ENCODE results near the gene LARP6. TPM values are rescaled to one million over a fixed set of nuclear protein-coding genes. Genes with fewer than 3 reads are reported as not detected.

Gene LARP6
- total RNA-seq, 3 donors from 2014 or later (not counting 1 experiment from before 2014, with no cell fraction given), result not detected

DNA sequence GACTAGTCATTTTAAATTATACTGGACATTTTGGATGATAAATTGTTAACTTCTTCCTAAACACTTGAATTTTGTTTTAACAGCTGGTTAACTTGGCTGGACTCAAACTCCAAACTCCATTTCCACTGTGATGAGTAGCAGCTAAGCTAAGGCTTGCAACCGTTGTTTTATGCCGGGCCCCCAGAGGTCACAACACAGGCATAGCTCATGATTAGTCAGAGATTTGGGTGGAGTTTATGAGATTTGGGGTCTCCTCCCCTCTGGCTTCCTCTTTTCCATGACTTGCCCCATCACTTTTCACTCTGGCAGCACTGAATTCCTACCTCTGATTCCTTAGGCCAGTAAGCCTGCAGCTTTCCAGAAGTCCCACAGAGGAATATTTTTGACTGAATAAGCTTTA is 25.4 kb upstream of the LARP6 start:
- H3K4me1 ChIP-seq (ENCODE audit: control insufficient read depth, insufficient read depth, low read length), result no peaks in the 10 kb centered on the region
- H3K27ac Mint-ChIP-seq, result no peak overlapping the region
- no peaks in the 10 kb centered on the region for H3K4me1 Mint-ChIP-seq
- peaks cover 27 to 57% of the 10 kb centered on the region in 2 donors for H3K27me3 Mint-ChIP-seq (ENCODE audit: low read depth in 2 of 2)
- TF ChIP-seq, protein P1, sequence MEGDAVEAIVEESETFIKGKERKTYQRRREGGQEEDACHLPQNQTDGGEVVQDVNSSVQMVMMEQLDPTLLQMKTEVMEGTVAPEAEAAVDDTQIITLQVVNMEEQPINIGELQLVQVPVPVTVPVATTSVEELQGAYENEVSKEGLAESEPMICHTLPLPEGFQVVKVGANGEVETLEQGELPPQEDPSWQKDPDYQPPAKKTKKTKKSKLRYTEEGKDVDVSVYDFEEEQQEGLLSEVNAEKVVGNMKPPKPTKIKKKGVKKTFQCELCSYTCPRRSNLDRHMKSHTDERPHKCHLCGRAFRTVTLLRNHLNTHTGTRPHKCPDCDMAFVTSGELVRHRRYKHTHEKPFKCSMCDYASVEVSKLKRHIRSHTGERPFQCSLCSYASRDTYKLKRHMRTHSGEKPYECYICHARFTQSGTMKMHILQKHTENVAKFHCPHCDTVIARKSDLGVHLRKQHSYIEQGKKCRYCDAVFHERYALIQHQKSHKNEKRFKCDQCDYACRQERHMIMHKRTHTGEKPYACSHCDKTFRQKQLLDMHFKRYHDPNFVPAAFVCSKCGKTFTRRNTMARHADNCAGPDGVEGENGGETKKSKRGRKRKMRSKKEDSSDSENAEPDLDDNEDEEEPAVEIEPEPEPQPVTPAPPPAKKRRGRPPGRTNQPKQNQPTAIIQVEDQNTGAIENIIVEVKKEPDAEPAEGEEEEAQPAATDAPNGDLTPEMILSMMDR (IDR thresholded peaks at IDR 0.05), result no peak
- H3K4me3 ChIP-seq (ENCODE audit: low read length), result no peak overlapping the region
- DNase-seq (no peak), ATAC-seq (no peak)
- H3K36me3 Mint-ChIP-seq, result no peaks in the 10 kb centered on the region
- 82% methylated on average over 2 of the region's 2 CpGs for WGBS (ENCODE audit: insufficient coverage)
- H3K9me3 ChIP-seq (ENCODE audit: control insufficient read depth, insufficient read depth, low read length), result no peaks in the 10 kb centered on the region
- peaks cover 5% of the 10 kb centered on the region for H3K27me3 ChIP-seq (ENCODE audit: control insufficient read depth, insufficient read depth, low read length)
- H3K36me3 ChIP-seq (ENCODE audit: control insufficient read depth, insufficient read depth, low read length), result no peaks in the 10 kb centered on the region
- no peaks in the 10 kb centered on the region for H3K9me3 Mint-ChIP-seq
- H3K4me3 Mint-ChIP-seq, result no peak overlapping the region
- no peak overlapping the region for H3K27ac ChIP-seq (ENCODE audit: low read length)
- intact Hi-C loops (cut with micrococcal nuclease), result no loop called here

DNA sequence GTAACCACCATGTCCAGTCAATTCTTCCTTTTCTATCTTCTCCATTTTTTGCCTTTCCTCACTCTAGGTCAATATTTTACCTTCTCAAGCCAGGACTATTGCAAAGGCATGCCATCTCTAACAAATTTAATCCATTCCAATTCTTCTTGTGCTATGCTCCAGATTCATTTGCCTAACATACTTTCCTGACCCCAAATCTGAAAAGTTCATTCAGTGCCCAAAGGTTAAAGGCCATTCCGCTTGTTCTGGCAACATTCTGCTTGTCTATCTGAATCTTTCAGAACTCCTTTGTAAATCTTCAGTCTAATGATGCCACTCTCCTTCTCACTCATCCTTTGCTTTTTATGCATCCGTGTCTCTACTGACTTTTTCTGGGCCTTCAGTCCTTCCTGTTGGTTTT is 22.7 kb upstream of the LARP6 start:
- intact Hi-C loops (cut with micrococcal nuclease), result no loop called here
- H3K4me1 Mint-ChIP-seq, result no peaks in the 10 kb centered on the region
- DNase-seq (no peak), ATAC-seq (no peak)
- no peaks in the 10 kb centered on the region for H3K9me3 Mint-ChIP-seq
- no peaks in the 10 kb centered on the region for H3K36me3 Mint-ChIP-seq
- no peak overlapping the region for H3K4me3 Mint-ChIP-seq
- TF ChIP-seq, protein P1 (IDR thresholded peaks at IDR 0.05), result no peak
- no peak overlapping the region for H3K27ac ChIP-seq (ENCODE audit: low read length)
- H3K9me3 ChIP-seq (ENCODE audit: control insufficient read depth, insufficient read depth, low read length), result no peaks in the 10 kb centered on the region
- no peak overlapping the region for H3K4me3 ChIP-seq (ENCODE audit: low read length)
- no peaks in the 10 kb centered on the region for H3K36me3 ChIP-seq (ENCODE audit: control insufficient read depth, insufficient read depth, low read length)
- H3K4me1 ChIP-seq (ENCODE audit: control insufficient read depth, insufficient read depth, low read length), result no peaks in the 10 kb centered on the region
- H3K27ac Mint-ChIP-seq, result no peak overlapping the region
- peaks cover 5% of the 10 kb centered on the region for H3K27me3 ChIP-seq (ENCODE audit: control insufficient read depth, insufficient read depth, low read length)
- 84% methylated on average over 2 of the region's 2 CpGs for WGBS (ENCODE audit: insufficient coverage)
- H3K27me3 Mint-ChIP-seq (ENCODE audit: low read depth in 2 of 2), result peaks cover 36 to 58% of the 10 kb centered on the region in 2 donors

DNA sequence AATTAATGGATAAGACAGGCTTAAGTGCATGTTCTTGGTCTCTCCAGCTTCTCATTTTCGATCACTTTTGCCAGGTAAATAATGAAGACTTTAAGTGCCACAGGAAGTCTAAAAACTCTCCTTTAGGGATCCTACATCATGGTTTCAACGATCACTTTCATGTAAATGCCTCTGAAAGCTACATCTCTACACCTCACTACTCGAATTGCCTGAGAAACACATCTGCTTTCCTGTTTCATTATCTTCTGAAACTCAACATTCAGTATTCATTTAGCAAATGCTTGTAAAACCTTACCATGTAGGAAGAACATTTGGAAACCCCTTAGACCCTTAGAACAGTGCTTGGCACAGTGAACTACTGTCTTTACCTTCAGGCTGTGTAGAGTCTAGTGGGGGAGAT is 22.1 kb upstream of the LARP6 start:
- H3K27ac Mint-ChIP-seq, result no peak overlapping the region
- intact Hi-C loops (cut with micrococcal nuclease), result no loop called here
- no peaks in the 10 kb centered on the region for H3K36me3 ChIP-seq (ENCODE audit: control insufficient read depth, insufficient read depth, low read length)
- H3K4me1 ChIP-seq (ENCODE audit: control insufficient read depth, insufficient read depth, low read length), result no peaks in the 10 kb centered on the region
- H3K27me3 Mint-ChIP-seq (ENCODE audit: low read depth in 2 of 2), result peaks cover 36 to 58% of the 10 kb centered on the region in 2 donors
- no peak overlapping the region for H3K4me3 ChIP-seq (ENCODE audit: low read length)
- no peaks in the 10 kb centered on the region for H3K9me3 Mint-ChIP-seq
- TF ChIP-seq, protein P1 (IDR thresholded peaks at IDR 0.05), result no peak
- peaks cover 5% of the 10 kb centered on the region for H3K27me3 ChIP-seq (ENCODE audit: control insufficient read depth, insufficient read depth, low read length)
- no peak for DNase-seq
- WGBS (ENCODE audit: insufficient coverage), result 63% methylated on average over 3 of the region's 3 CpGs
- no peak overlapping the region for H3K27ac ChIP-seq (ENCODE audit: low read length)
- no peak overlapping the region for H3K4me3 Mint-ChIP-seq
- H3K36me3 Mint-ChIP-seq, result no peaks in the 10 kb centered on the region
- H3K9me3 ChIP-seq (ENCODE audit: control insufficient read depth, insufficient read depth, low read length), result no peaks in the 10 kb centered on the region
- no peaks in the 10 kb centered on the region for H3K4me1 Mint-ChIP-seq
- no peak for ATAC-seq

DNA sequence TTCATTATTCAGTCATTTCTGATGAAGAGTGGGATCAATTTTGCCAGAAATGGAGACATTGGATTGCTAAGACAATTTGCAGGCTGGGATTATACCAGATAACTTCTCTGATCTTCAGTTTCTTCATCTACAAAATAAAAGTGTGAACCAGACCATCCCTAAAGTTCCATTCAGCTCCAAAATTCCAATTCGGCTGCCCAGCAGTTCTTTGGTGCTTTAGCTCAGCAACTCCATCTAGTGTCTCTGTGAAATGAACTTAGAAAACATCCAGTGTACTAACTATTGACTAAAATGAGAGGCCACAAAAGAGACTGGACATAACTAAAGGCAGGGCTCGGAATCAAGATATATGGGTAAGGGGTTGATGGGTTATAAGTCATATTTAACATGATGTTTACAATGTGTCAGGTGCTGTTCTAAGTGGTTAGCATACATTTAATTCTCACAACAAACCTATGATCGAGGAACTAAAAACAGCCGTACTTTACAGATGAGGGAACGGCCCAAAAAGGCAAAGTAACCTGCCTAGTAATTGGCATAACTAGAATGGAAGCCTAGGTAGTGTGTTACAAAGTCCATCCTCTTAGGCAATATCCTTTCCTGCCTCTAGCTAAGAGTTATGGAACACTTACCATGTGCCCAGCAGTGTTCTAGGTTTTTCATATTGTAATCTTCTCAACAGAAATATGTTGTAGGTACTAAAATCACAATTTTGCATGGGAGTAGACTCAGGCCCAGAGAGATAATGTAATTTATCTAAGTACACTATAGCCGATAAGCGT is 21.2 kb upstream of the LARP6 start:
- H3K9me3 Mint-ChIP-seq, result no peaks in the 10 kb centered on the region
- Histone ChIP-seq H3K27ac (ENCODE audit: low read length) (no peak overlapping the region), H3K9me3 (ENCODE audit: control insufficient read depth, insufficient read depth, low read length) (no peaks in the 10 kb centered on the region), H3K4me1 (ENCODE audit: control insufficient read depth, insufficient read depth, low read length) (no peaks in the 10 kb centered on the region), H3K36me3 (ENCODE audit: control insufficient read depth, insufficient read depth, low read length) (no peaks in the 10 kb centered on the region), H3K4me3 (ENCODE audit: low read length) (no peak overlapping the region), H3K27me3 (ENCODE audit: control insufficient read depth, insufficient read depth, low read length) (peaks cover 5% of the 10 kb centered on the region)
- intact Hi-C loops (cut with micrococcal nuclease), result no loop called here
- no peak overlapping the region for H3K27ac Mint-ChIP-seq
- no peaks in the 10 kb centered on the region for H3K36me3 Mint-ChIP-seq
- ATAC-seq, result no peak
- H3K4me1 Mint-ChIP-seq, result no peaks in the 10 kb centered on the region
- H3K4me3 Mint-ChIP-seq, result no peak overlapping the region
- peaks cover 33 to 58% of the 10 kb centered on the region in 2 donors for H3K27me3 Mint-ChIP-seq (ENCODE audit: low read depth in 2 of 2)
- no peak for DNase-seq
- TF ChIP-seq, protein P1 (IDR thresholded peaks at IDR 0.05), result no peak
- WGBS (ENCODE audit: insufficient coverage), result 69% methylated on average over 3 of the region's 7 CpGs

Data from natural killer cell (primary cell).